HG03139 (cell line): ENCODE results near the gene NR1I2.

ENCODE experiments used
- ATAC-seq: cut with Tn5 transposase; IDR thresholded peaks from one replicate; pipeline ENCODE4 v1.9.1; 2021; ENCODE audit not compliant: unreplicated experiment

Gene NR1I2

DNA sequence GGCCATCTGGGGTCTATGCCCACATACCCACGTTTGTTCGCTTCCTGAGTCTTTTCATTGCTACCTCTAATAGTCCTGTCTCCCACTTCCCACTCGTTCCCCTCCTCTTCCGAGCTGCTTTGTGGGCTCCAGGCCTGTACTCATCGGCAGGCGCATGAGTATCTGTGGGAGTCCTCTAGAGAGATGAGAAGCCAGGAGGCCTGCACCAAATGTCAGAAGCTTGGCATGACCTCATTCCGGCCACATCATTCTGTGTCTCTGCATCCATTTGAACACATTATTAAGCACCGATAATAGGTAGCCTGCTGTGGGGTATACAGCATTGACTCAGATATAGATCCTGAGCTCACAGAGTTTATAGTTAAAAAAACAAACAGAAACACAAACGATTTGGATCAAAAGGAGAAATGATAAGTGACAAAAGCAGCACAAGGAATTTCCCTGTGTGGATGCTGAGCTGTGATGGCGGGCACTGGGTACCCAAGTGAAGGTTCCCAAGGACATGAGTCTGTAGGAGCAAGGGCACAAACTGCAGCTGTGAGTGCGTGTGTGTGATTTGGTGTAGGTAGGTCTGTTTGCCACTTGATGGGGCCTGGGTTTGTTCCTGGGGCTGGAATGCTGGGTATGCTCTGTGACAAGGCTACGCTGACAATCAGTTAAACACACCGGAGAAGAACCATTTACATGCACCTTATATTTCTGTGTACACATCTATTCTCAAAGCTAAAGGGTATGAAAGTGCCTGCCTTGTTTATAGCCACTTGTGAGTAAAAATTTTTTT lies 35.9 kb downstream of the NR1I2 start:
- ATAC-seq: no peak

GRCh38 chr3:119818937-119819336 lies 37.0 kb downstream of the NR1I2 start:
- no peak for ATAC-seq

- ATAC-seq: no peak
These were observed 37.9 kb downstream of the NR1I2 start for GRCh38 chr3:119819806-119820205.

GRCh38 chr3:119825820-119826219 lies 43.9 kb downstream of the NR1I2 start:
- no peak for ATAC-seq

DNA sequence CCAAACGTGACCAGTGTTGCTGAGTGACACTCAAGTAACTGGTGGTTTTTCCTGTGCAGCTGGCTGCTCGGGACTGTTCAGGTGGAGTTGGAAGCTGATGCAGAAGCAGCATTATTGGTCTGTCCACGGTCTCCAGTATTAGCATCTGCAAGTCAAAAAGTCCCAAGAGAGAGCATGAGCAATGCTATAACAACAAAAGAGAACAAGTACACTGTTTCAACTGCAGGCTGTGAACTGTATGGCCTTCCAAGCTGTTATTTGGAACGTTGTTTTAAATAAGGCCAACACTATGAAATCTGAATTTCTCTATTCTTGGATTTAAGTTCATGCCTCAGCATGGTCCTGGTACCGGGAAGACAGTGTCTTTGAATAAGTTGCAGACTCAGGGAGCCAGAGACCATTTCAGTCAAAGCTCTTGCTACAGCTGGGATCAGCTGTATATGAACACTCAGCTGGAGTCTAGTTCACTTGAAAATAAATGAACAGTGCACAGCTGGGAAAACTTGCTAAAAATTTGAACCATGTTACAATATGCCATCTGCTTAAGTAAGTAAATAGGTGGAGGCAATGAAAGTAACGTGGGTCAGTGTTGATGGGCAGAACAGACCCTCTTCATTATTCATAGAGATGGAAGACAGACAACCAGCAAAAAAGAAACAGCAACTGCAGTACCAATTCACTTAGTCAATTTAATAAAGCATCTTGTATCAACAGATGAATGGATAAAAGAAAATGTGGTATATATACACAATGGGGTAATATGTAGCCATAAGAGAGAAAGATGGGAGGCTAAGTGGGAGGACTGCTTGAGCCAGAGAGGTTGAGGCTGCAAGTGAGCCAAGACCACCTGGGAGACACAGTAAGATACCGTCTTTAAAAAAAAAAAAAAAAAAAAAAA lies 45.1 kb downstream of the NR1I2 start:
- no peak for ATAC-seq

- no peak for ATAC-seq
These were observed 47.5 kb downstream of the NR1I2 start for GRCh38 chr3:119829420-119829819.

DNA sequence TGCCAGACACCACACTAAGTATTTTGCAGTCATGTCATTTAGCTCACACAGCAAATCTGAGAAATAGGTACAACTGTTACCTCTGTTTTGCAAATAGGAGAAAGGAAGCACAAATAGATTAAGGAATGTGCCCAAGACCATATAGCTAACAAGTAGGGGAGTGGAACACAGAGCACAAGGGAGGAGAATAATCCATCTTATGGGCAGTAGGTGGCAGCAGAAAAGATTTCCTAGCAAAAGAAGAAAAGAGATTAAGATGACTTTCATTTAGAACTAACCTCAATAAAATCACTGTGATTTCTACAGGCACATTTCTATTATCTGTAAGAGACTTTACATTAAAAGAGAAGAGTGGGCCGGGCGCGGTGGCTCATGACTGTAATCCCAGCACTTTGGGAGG lies 49.1 kb downstream of the NR1I2 start:
- no peak for ATAC-seq

- ATAC-seq: no peak
These were observed 50.1 kb downstream of the NR1I2 start for GRCh38 chr3:119831941-119832371.

DNA sequence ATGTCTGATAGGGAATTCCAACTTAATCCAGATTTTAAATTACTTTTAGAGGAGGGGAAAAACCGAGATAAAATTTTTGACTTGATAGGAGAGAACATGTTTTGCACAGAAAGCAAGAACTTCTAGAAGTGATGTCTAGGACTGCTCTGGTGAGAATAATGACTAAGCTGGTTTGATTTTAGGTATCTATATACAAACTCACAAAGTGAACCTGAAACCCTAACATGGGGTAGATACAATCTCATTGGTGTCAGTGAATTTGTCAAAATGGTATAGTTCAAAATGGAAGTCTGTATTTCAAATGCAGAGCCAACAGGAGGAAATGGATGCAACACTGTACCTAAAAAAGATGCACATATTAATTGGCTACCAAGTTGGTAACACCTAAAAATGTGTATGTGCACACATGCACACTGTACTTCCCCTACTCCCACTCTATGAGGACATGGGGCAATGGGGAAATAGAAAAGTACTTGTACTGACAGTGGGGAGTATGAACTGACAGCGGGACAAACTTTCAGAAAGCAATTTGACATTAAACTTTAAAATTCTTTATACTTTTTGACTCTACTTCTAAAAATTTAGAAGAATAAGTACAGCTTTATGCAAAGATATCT lies 53.0 kb downstream of the NR1I2 start:
- no peak for ATAC-seq

GRCh38 chr3:119835556-119835955 lies 53.7 kb downstream of the NR1I2 start:
- ATAC-seq: no peak

DNA sequence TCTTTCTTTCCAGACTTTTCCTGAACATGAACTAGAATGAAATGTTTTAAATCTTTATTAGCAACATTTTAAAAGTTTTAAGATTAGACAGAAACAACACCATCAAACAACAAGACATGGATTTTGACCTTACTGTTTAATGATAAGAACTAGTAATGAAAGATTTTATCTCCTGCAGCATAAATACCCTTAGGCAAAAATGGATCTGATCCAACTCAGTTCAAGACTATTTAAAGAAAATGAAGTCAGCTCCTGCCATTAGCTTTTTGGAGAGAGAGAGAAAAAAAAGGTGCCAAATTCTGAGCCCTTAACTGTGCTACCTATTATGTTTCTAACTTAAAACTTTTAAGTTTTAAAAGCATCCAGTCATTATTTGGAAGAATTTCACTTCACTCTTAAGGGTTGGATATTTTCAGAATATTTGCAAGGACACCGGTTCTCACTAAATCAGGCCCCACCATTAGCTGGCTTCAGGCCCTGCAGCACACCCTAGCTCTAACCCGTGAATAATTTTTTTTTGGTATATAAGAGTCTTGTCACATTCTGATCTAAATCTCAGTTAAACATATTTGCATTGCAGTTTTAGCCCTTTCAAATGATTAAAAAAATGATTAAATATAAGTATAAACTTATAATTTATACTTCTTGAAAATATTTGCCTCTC lies 60.0 kb downstream of the NR1I2 start:
- ATAC-seq: no peak

- ATAC-seq: no peak
These were observed 67.2 kb downstream of the NR1I2 start for GRCh38 chr3:119849126-119849525.

DNA sequence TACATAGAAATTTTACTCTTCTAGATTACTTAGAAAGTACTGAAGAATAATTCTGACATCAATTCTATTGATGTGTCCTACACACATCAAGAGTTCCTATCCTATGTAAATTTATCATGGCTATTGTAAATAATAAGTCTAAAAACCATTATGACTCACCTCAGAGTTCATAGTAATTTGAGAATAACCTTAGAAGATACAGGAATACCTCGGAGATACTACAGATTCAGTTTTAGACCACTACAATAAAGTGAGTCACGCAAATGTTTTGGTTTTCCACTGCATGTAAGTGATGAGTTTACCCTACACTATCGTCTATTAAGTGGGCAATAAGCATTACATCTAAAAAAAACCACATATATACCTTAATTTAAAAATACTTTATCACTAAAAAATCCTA lies 74.8 kb downstream of the NR1I2 start:
- no peak for ATAC-seq

- no peak for ATAC-seq
These were observed 77.1 kb downstream of the NR1I2 start for GRCh38 chr3:119858957-119859356.

- ATAC-seq: no peak
These were observed 77.8 kb downstream of the NR1I2 start for GRCh38 chr3:119859728-119860127.

- ATAC-seq: no peak
These were observed 79.8 kb downstream of the NR1I2 start for GRCh38 chr3:119861681-119862080.

DNA sequence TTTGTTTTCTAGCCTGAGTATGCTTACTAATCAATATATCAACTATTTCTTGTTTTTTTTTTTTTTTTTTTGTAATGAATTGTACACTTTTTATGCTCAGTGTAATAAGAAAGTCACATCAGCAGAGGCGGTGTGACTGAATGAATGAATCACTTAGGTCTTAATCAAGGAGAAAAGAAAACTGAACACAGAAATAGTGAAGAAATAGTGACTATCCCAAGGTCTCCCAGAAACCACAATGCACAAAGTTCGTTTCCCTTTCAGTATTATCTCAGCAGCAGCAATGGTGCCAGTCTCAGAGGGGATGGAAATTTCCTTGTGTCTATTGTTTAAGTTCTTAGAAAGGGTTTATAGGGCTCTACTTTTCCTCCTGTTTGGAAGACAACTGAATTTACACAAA lies 80.7 kb downstream of the NR1I2 start:
- no peak for ATAC-seq

DNA sequence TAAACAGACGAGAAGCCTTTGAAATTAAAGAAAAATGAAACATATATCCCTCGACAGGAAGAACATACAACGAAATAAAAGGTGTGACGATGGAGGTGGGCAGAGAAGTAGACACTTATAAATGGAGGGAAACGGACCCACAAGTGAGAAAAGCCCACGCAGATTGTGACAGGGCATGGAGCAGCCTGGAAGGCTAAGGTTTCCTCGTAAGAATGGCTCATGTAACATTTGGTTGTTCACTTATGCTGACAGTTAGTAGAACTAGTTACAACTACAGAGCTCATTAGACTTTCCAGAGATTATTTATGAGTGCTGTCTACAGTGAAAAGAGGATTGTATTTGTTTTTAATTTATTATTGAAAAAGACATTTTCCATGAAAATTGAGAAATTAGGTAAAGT lies 82.6 kb downstream of the NR1I2 start:
- ATAC-seq: no peak
